SK-N-SH treated with all-trans-retinoic acid at 6 μM for 48 hours (cell line): Measurements from ENCODE around the gene LIG1.
A peak's percentile ranks its signal among the peaks of the same experiment; 100 is the strongest.
"Not testable (repeated sequence)": the region's sequence is repeated elsewhere in the genome, so short reads cannot be mapped to it uniquely, and the experiment has no call there.

Source experiments
- ATAC-seq: fragments of 200-7000 bp; cut with Tn5 transposase; 3 replicates; pipeline ENCODE4 v1.9.1; 2020; ENCODE audit warnings: mild to moderate bottlenecking, moderate library complexity
- ARNTL ChIP-seq: fragments of 450-650 bp; formaldehyde crosslinking; IDR thresholded peaks from 2 replicates; pipeline ENCODE4 v1.5.0; 2020; ENCODE audit warnings: low read depth, mild to moderate bottlenecking, moderate library complexity, borderline replicate concordance
- BACH2 ChIP-seq: fragments of 250-450 bp; sonication (Bioruptor Pico); IDR thresholded peaks from 2 replicates; pipeline ENCODE4 v1.9.0; 2021; ENCODE audit warnings: mild to moderate bottlenecking, borderline replicate concordance
- CREB5 ChIP-seq: fragments of 250-450 bp; sonication (Bioruptor Pico); IDR thresholded peaks from 2 replicates; pipeline ENCODE4 v1.5.1; 2020; ENCODE audit warnings: low read depth, mild to moderate bottlenecking, moderate library complexity
- CSDC2 ChIP-seq: fragments of 250-450 bp; sonication (Bioruptor Pico); IDR thresholded peaks from 2 replicates; pipeline ENCODE4 v1.5.0; 2020; ENCODE audit warnings: mild to moderate bottlenecking, moderate library complexity
- CSRNP3 ChIP-seq: fragments of 250-450 bp; sonication (Bioruptor Pico); IDR thresholded peaks from 2 replicates; pipeline ENCODE4 v1.5.1; 2021; ENCODE audit warnings: mild to moderate bottlenecking, moderate library complexity
- ESRRG ChIP-seq: fragments of 250-450 bp; sonication (Bioruptor Pico); IDR thresholded peaks from 2 replicates; pipeline ENCODE4 v1.6.1; 2021; ENCODE audit warnings: mild to moderate bottlenecking
- GLIS3 ChIP-seq: fragments of 250-450 bp; sonication (Bioruptor Pico); IDR thresholded peaks from 2 replicates; pipeline ENCODE4 v1.5.0; 2020; ENCODE audit warnings: mild to moderate bottlenecking, moderate library complexity
- OSR1 ChIP-seq: fragments of 250-450 bp; sonication (Bioruptor Pico); IDR thresholded peaks from 2 replicates; pipeline ENCODE4 v1.8.0; 2022; ENCODE audit warnings: moderate library complexity, mild to moderate bottlenecking, inconsistent platforms
- POU6F1 ChIP-seq: fragments of 250-450 bp; sonication (Bioruptor Pico); IDR thresholded peaks from 2 replicates; pipeline ENCODE4 v1.8.0; 2021; ENCODE audit warnings: low read depth, mild to moderate bottlenecking, moderate library complexity, borderline replicate concordance
- PPARA ChIP-seq: fragments of 250-450 bp; sonication (Bioruptor Pico); IDR thresholded peaks from 2 replicates; pipeline ENCODE4 v1.5.0; 2020; ENCODE audit warnings: mild to moderate bottlenecking, borderline replicate concordance
- SNAI2 ChIP-seq: fragments of 250-450 bp; sonication (Bioruptor Pico); IDR thresholded peaks from 2 replicates; pipeline ENCODE4 v1.5.0; 2020; ENCODE audit warnings: mild to moderate bottlenecking, moderate library complexity
- TSHZ2 ChIP-seq: fragments of 250-450 bp; sonication (Bioruptor Pico); IDR thresholded peaks from 2 replicates; pipeline ENCODE4 v1.5.0; 2020; ENCODE audit warnings: mild to moderate bottlenecking, moderate library complexity
- ZC3H10 ChIP-seq: fragments of 250-450 bp; sonication (Bioruptor Pico); IDR thresholded peaks from 2 replicates; pipeline ENCODE4 v1.5.1; 2021; ENCODE audit warnings: mild to moderate bottlenecking, moderate library complexity
- ZFP3 ChIP-seq: fragments of 250-450 bp; sonication (Bioruptor Pico); IDR thresholded peaks from 2 replicates; pipeline ENCODE4 v1.5.0; 2020; ENCODE audit warnings: mild to moderate bottlenecking, moderate library complexity
- ZFP30 ChIP-seq: fragments of 450-650 bp; formaldehyde crosslinking; IDR thresholded peaks from 2 replicates; pipeline ENCODE4 v1.5.0; 2022; ENCODE audit warnings: mild to moderate bottlenecking, moderate library complexity
- ZNF565 ChIP-seq: fragments of 450-650 bp; formaldehyde crosslinking; conservative IDR thresholded peaks from 2 replicates; pipeline ENCODE4 v1.5.0; 2020; ENCODE audit warnings: low read depth, mild to moderate bottlenecking, moderate library complexity
- ZNF70 ChIP-seq: fragments of 450-650 bp; formaldehyde crosslinking; IDR thresholded peaks from 2 replicates; pipeline ENCODE4 v1.5.0; 2020; ENCODE audit warnings: mild to moderate bottlenecking, moderate library complexity
- ZNF8 ChIP-seq: fragments of 450-650 bp; formaldehyde crosslinking; IDR thresholded peaks from 2 replicates; pipeline ENCODE4 v1.5.0; 2020; ENCODE audit warnings: mild to moderate bottlenecking, moderate library complexity

LIG1 gene

GRCh38 chr19:48090281-48090802 lies 79.8 kb downstream of the LIG1 start (continued):
- TF ChIP-seq CREB5 (CRISPR knock-in tag): no peak

- not testable (repeated sequence) for ATAC-seq
Observed at GRCh38 chr19:48088991-48089390, 81.2 kb downstream of the LIG1 start.

DNA sequence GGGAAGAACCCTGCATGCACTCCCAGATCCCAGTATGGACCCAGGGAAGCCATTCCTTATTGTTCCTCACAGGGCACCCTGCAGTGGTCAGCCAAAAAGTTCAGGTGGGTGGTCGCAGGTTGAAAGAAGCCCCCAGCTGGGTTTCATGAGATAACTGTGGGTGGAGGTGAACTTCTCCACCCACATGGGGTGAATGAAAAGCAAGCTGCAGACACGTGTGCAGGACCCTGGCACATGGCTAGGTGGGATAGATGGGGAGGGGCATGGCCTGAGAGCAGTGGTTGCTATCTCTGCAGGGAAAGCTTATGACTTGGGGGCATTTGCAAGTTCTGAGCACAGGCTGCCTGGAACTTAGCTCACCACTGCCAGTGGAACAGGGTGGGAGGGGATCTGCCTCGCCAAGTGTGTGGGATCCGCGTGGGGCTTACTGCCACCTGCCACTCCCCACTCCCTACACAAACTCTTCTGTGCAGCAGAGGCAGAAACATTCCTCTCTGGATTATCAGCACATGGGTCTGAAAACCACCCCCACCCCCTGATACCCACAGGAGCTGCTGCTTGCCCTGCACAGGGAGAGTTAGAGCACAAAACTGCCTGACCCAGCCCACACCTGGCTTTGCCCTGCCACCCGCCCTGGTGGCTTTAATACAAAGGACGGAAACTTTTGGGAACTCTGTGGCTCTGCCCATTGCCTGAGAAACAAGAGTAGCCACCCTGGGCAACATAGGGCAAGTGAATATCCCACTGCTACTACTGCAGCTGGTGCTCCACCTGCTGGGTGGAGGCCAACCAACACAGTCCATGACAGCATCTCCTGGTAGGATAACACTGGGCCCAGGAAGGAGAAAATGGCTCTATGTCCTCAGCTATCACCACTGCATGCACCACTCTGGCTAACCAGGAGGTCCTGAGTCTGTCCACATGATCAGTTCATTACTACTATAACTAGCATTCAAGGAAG lies 84.0 kb downstream of the LIG1 start:
- ATAC-seq: no peak
- no peak for TF ChIP-seq CSDC2 (CRISPR knock-in tag)
- TF ChIP-seq ZNF70: no peak
- TF ChIP-seq BACH2 (CRISPR knock-in tag): no peak
- TF ChIP-seq ZFP30 (CRISPR knock-in tag): no peak
- TF ChIP-seq ESRRG (CRISPR knock-in tag): no peak
- no peak for TF ChIP-seq ZC3H10 (CRISPR knock-in tag)
- no peak for TF ChIP-seq ZFP3 (CRISPR knock-in tag)

DNA sequence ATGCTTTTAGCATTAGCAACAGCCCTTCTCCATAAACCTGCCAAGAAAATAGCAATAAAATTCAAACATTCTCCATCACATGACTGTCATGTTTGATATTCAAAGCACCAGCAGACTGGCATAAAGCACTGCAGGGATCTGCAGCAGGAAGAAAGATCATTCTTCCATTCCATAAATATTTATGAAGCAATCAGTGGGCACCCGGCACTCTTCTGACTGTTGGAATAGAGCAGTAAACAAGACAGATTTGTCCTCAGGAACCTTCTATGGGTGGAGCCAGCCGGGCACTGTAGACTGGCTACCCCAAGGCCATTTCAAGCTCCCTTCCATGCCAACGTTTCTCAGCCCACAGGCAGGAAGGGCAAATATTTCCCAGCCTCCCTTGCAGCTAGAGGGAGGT lies 85.1 kb downstream of the LIG1 start:
- no peak for ATAC-seq
- TF ChIP-seq ZFP3 (CRISPR knock-in tag): no peak
- no peak for TF ChIP-seq OSR1

DNA sequence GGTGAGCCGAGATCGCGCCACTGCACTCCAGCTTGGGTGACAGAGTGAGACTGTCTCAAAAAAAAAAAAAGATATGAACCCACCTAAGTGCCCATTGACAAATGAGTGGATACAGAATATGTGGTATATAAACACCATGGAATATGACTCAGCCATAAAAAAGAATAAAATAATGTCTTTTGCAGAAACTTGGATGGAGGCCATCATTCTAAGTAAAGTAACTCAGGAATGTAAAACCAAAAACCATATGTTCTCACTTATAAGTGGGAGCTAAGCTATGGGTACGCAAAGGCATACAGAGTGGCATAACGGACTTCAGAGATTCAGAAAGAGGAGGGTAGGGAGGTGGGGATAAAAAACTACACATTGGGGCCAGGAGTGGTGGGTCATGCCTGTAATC lies 89.0 kb downstream of the LIG1 start:
- TF ChIP-seq ARNTL (CRISPR knock-in tag) (no peak), ZNF8 (CRISPR knock-in tag) (no peak), GLIS3 (CRISPR knock-in tag) (no peak), OSR1 (no peak), PPARA (no peak), ZNF70 (no peak), POU6F1 (CRISPR knock-in tag) (no peak), ZFP30 (CRISPR knock-in tag) (no peak), ZNF565 (CRISPR knock-in tag) (no peak), CSRNP3 (CRISPR knock-in tag) (no peak), ZFP3 (CRISPR knock-in tag) (no peak), CREB5 (CRISPR knock-in tag) (no peak), SNAI2 (CRISPR knock-in tag) (no peak), TSHZ2 (CRISPR knock-in tag) (no peak)
- peak; percentile 41 for ATAC-seq

DNA sequence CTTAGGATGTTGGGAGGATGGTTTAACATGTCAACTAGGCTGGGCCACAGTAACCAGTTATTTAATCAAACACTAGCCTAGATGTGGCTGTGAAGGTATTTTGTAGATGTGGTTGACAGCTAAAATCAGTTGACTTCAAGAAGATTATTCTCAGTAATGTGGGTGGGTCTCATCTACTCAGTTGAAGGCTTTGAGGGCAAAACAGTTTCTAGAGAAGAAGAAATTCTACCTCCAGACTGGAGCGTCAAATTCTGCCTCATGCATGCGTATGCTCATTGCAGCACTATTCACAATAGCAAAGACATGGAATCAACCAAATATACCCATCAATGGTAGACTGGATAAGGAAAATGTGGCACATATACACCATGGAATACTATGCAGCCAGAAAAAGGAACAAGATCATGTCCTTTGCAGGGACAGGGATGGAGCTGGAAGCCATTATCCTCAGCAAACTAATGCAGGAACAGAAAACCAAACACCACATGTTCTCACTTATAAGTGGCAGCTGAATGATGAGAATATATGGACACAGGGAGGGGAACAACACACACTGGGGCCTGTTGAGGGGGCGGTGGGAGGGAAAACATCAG lies 99.9 kb downstream of the LIG1 start:
- ATAC-seq: not testable (repeated sequence)
